Retinal pigment epithelial cell (primary cell): ENCODE measurements around the gene BAAT.
"Not testable (repeated sequence)": the region's sequence is repeated elsewhere in the genome, so short reads cannot be mapped to it uniquely, and the experiment has no call there.

ENCODE experiments used
- DNase-seq: peaks from one replicate; pipeline ENCODE4 v3.0.0-alpha.2; 2010; ENCODE audit warnings: low read depth
- H3K4me3 ChIP-seq: 2 replicates; pipeline ENCODE4 v1.5.1; 2011; ENCODE audit warnings: mild to moderate bottlenecking, low read length, control low read depth, moderate library complexity
- CTCF ChIP-seq: conservative IDR thresholded peaks from 2 replicates; pipeline ENCODE4 v1.5.1; 2011; ENCODE audit warnings: low read depth, low read length, control low read depth, inconsistent platforms

BAAT gene

GRCh38 chr9:101333926-101334702, 50.7 kb downstream of the BAAT start:
- TF ChIP-seq CTCF: no peak

GRCh38 chr9:101333490-101333889, 51.3 kb downstream of the BAAT start:
- no peak overlapping the region for H3K4me3 ChIP-seq
- DNase-seq: no peak
- no peak for TF ChIP-seq CTCF

More at GRCh38 chr9:101333926-101334702, 50.7 kb downstream of the BAAT start:
- no peak for DNase-seq
- H3K4me3 ChIP-seq: no peak overlapping the region

- DNase-seq: no peak
- H3K4me3 ChIP-seq: no peak overlapping the region
- no peak for TF ChIP-seq CTCF
These were observed 52.4 kb downstream of the BAAT start for GRCh38 chr9:101332362-101332761.

- not testable (repeated sequence) for H3K4me3 ChIP-seq, DNase-seq
These were observed 57.3 kb downstream of the BAAT start for GRCh38 chr9:101327422-101327909.

- TF ChIP-seq CTCF: no peak
- DNase-seq: no peak
These were observed 58.3 kb downstream of the BAAT start for GRCh38 chr9:101326501-101326900.

GRCh38 chr9:101326035-101326434, 58.8 kb downstream of the BAAT start:
- DNase-seq: no peak
- H3K4me3 ChIP-seq: no peak overlapping the region
- no peak for TF ChIP-seq CTCF

More at GRCh38 chr9:101326501-101326900, 58.3 kb downstream of the BAAT start:
- no peak overlapping the region for H3K4me3 ChIP-seq

- no peak overlapping the region for H3K4me3 ChIP-seq
- no peak for TF ChIP-seq CTCF
- DNase-seq: no peak
These were observed 59.8 kb downstream of the BAAT start for GRCh38 chr9:101325053-101325452.
